NT2/D1 (cell line): ENCODE results near the gene APBA2.

Experiments
- SUZ12 ChIP-seq: IDR thresholded peaks from 2 replicates; pipeline ENCODE4 v1.6.1; 2011; ENCODE audit not compliant: insufficient read length, insufficient read depth; ENCODE audit errors: extremely low read depth
- YY1 ChIP-seq: IDR thresholded peaks from 2 replicates; pipeline ENCODE4 v1.6.1; 2011; ENCODE audit not compliant: insufficient read length, insufficient read depth
- ZNF274 ChIP-seq: IDR thresholded peaks from 2 replicates; pipeline ENCODE4 v1.6.1; 2011; ENCODE audit warnings: mild to moderate bottlenecking, low read depth, low read length

DNA sequence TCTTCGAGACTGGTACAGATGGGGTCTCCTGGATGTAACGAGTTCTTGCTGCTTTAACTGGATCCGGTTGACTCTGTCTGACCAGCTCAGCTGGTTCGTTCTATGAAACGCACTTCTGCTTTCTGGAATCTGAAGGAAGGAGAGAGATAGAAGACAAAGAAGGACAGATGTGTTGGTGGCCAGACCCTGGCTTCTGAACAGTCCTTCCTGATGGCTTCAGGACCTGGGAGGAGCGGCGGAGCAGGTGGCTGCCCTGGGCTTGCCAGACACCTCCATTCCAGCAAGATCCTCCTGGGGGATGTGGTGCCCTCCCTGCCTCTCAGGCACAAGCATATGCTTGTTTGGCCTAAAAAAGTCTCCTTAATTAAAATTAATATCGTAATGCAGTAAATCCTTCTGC, 99.9 kb downstream of the APBA2 start:
- no peak for TF ChIP-seq ZNF274
- no peak for TF ChIP-seq YY1
- TF ChIP-seq SUZ12 = no peak
